ENCODE data around the gene CDH10.

The CDH10 gene

GRCh38 chr5:24644761-24645160 is at the start of gene CDH10:
Gene CDH10 (minus strand): TSS chr5:24644978. CDS start chr5:24593490, 51,488 bp downstream.
- DNase-seq (ENCODE audit: extremely low read depth in 1 of 2, low read depth in 1 of 2) = no peak

DNA sequence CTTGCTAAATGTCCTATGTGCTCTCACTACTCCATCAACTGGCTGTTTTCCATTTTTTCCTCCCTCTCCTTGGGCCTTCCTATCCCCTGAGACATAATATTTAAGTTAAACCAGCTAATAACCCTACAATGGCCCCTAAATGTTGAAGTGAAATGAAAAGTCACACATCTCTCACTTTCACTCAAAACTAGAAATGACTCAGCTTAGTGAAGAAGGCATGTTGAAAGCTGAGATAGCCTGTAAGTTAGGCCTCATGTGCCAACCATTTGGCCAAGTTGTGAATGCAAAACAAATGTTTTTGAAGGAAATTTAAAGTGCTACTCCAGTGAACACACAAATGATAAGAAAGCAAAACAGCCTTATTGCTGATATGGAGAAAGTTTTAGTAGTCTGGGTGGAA is 48.8 kb upstream of the CDH10 start:
- no peak for DNase-seq (ENCODE audit: extremely low read depth in 1 of 2, low read depth in 1 of 2)

- no peak for DNase-seq (ENCODE audit: extremely low read depth in 1 of 2, low read depth in 1 of 2)
Measured at GRCh38 chr5:24691074-24691473, 46.3 kb upstream of the CDH10 start.

GRCh38 chr5:24681106-24681505 is 36.3 kb upstream of the CDH10 start:
- DNase-seq (ENCODE audit: extremely low read depth in 1 of 2, low read depth in 1 of 2) = no peak

GRCh38 chr5:24668050-24668449 is 23.3 kb upstream of the CDH10 start:
- no peak for DNase-seq (ENCODE audit: extremely low read depth in 1 of 2, low read depth in 1 of 2)

DNA sequence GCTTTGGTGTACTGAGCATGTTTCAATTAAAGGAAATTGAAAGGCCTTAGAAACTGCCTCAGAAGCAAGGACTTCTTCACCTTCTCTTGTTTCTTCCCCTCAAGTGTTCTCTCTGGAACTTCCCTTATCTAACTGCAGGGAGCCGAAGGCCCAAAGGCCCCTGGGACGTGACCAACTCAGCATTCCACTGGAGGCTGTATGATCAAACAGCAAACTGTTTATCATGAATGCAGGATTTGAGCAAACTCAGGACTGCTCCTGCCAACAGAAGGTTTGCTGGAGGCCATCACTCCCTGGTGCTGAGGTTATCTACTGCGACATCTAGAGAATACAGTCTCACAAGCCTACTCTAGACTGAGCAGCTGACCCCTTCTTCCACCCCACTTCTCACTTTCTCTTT is 4.8 kb upstream of the CDH10 start:
- no peak for DNase-seq (ENCODE audit: extremely low read depth in 1 of 2, low read depth in 1 of 2)

GRCh38 chr5:24646915-24647314 is 2.1 kb upstream of the CDH10 start:
- DNase-seq (ENCODE audit: extremely low read depth in 1 of 2, low read depth in 1 of 2) = no peak

GRCh38 chr5:24645483-24645882 is 705 bp upstream of the CDH10 start:
- DNase-seq (ENCODE audit: extremely low read depth in 1 of 2, low read depth in 1 of 2) = no peak

- no peak for DNase-seq (ENCODE audit: extremely low read depth in 1 of 2, low read depth in 1 of 2)
Measured at GRCh38 chr5:24643880-24644279, 898 bp downstream of the CDH10 start.

DNA sequence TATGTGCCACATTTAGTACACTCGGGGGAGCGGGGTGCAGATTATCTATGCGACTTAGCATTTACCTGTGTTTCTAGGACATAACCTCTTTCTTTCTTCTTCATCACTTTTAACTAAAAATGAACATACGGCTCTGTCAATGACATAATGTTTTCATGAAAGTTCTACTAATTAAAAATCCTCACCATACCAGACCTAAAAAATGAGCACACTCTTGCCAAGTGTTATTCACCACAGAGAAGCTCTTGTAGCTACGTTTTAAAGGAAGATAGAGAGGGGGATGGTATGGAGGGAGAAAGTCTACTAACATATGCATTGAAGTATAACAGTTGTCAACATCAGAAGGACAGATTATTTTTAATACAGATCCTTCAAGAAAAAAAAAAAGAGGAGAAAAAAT is 1.6 kb downstream of the CDH10 start:
- DNase-seq (ENCODE audit: extremely low read depth in 1 of 2, low read depth in 1 of 2) = no peak

DNA sequence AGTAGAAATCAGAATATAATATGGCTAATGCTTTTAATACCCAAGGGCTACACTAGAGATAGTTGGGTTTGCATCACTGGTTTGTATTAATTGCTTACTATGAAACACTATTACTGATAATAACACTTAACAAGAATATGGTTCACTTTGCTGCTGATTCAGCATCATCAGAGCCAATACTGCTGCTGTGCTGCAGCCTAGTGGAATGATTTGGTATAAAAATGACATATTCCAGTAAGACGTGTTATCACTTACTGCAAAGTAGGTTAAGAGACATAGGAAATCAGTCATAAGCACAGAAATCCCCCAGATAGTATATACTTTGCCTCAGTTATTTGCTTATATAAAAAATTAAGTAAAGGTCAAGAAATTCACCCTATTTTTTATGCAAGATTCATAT is 2.8 kb downstream of the CDH10 start:
- DNase-seq (ENCODE audit: extremely low read depth in 1 of 2, low read depth in 1 of 2) = no peak

- no peak for DNase-seq (ENCODE audit: extremely low read depth in 1 of 2, low read depth in 1 of 2)
Measured at GRCh38 chr5:24635209-24635608, 9.6 kb downstream of the CDH10 start.

DNA sequence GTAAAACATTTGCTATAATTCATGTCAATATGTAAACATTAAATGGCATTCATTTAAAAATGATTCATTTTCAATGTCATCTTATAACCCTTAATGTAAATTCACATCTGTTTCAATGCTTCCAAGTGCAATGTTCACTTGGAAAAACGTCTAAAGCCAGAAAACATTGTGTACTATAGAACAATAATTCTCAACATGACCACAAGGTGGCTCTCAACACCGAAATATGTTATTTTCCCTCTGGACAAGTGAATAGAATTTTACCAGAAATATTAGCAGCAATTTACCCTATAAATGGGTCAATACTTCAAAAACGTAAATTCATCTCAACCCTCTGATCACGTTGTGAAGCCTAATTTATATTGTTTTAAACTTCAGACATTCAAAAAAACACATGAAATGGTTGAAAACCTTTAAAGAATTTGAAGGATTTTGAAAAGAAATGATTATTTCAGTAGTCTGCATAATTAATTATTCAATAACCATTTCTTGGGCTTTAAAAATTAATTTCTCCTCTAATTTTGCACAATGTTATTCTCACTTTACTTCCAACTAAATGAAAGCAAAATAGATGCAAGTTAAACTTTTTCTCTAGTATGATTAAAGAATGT is 11.0 kb downstream of the CDH10 start:
- no peak for DNase-seq (ENCODE audit: extremely low read depth in 1 of 2, low read depth in 1 of 2)

DNA sequence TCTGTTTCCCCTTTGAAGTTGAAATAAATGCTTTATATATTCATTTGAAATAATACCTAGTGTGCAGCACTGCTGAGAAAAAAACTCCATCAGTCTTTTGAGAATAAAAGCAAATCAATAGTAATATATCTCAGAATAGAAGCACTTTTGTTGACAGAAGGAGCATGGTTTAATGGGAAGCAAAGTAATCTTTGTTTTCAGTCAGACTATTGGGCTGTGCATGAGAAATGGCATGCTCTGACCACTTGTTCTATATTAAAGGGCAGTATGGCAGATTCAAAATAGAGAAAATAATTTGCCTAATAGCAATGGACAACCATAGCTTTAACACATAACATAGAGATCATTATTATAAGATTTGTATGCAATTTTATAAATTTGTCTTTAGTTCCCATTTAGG is 12.4 kb downstream of the CDH10 start:
- DNase-seq (ENCODE audit: extremely low read depth in 1 of 2, low read depth in 1 of 2) = no peak

DNA sequence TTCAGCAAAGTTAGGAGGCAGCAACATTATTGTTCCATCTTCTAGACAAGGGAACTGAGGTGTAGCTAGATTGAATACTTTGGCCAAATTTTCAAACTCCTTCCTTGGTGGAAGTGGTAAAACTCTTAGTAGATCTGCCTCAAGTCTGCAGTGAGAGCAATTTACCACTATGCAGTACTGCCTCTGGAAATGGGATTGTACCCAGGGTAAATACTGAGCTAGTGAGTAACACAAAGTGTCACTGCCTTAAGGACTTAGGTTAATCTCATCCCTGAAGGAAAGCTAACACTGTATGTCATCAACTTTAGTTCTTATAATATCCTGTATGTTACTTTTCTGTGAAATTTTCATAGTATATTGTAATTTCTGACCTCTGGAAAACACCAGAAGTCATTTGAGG is 13.9 kb downstream of the CDH10 start:
- DNase-seq (ENCODE audit: extremely low read depth in 1 of 2, low read depth in 1 of 2) = no peak

DNA sequence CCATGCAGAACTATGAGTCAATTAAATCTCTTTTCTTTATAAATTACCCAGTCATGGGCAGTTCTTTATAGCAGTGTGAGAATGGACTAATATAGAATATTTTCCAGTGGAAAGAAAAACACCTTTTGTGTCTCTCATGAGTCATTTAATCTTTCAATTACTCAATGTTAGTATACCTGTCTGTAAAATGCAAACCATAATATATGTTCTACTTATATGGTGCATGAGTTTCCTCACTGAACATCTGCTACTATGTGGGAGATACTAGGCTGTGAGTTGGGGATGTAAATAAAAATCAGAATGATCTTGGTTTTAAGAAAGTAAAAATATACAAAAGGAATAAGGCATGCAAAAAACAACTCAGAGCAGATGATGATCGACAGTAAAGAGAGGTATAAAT is 15.0 kb downstream of the CDH10 start:
- no peak for DNase-seq (ENCODE audit: extremely low read depth in 1 of 2, low read depth in 1 of 2)

DNA sequence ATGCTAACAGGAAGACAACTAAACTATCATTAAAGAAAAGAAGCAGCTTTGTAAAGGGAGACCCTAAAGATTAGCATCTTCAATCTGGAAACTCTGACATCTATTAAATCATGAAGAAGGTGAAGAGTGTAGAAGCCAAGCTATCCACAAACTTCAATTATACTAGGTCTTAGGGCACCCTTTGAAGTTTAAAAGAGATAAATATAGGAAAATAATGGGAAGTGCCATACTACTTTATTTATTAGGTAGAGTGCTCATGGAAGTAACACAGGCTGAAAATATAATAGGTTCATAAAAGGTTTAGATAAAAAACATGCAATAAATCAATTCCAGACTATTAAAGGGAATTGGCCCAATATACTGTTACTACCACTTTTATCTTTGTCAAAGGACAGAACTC is 19.9 kb downstream of the CDH10 start:
- no peak for DNase-seq (ENCODE audit: extremely low read depth in 1 of 2, low read depth in 1 of 2)

GRCh38 chr5:24623624-24624023 is 21.2 kb downstream of the CDH10 start:
- DNase-seq (ENCODE audit: extremely low read depth in 1 of 2, low read depth in 1 of 2) = no peak

- DNase-seq (ENCODE audit: extremely low read depth in 1 of 2, low read depth in 1 of 2) = no peak
Measured at GRCh38 chr5:24623031-24623430, 21.7 kb downstream of the CDH10 start.

- DNase-seq (ENCODE audit: extremely low read depth in 1 of 2, low read depth in 1 of 2) = no peak
Measured at GRCh38 chr5:24621792-24622191, 23.0 kb downstream of the CDH10 start.

- no peak for DNase-seq (ENCODE audit: extremely low read depth in 1 of 2, low read depth in 1 of 2)
Measured at GRCh38 chr5:24616566-24616965, 28.2 kb downstream of the CDH10 start.

DNA sequence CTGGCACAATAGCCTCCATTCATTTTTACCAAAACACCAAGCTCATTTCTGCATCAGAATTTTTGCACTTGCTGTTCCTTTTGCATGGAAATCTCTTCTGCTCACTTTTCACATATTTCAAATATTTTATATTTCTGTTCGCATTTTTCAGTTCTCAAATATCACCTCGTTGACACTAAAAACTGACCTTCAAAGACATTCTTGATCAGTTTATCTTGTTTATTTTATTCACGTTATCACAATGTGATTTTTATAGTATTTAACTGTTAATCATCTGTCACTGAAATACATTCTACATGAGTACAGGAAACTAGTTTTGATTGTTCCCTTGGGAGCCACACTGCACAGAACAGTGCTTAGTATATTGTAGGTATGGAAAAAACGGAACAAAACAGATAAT is 29.6 kb downstream of the CDH10 start:
- no peak for DNase-seq (ENCODE audit: extremely low read depth in 1 of 2, low read depth in 1 of 2)

GRCh38 chr5:24609706-24610105 is 35.1 kb downstream of the CDH10 start:
- no peak for DNase-seq (ENCODE audit: extremely low read depth in 1 of 2, low read depth in 1 of 2)

Data from activated CD8-positive, alpha-beta memory T cell treated with anti-CD3 and anti-CD28 coated beads for 1 hour (primary cell).